Osteocyte (in vitro differentiated cells): ENCODE results near the gene IMPA2. TPM values are rescaled to one million over a fixed set of nuclear protein-coding genes. Genes with fewer than 3 reads are reported as not detected.

Experiments
- DNase-seq: peaks from one replicate; pipeline ENCODE4 v3.0.0; 2021; ENCODE audit warnings: mixed read lengths; ENCODE audit not compliant: unreplicated experiment; ENCODE audit errors: extremely low spot score
- H3K27ac Mint-ChIP-seq: one replicate; pipeline ENCODE4 v1.8.0; 2021; ENCODE audit warnings: mild to moderate bottlenecking, mixed read lengths; ENCODE audit not compliant: unreplicated experiment
- H3K27me3 Mint-ChIP-seq: one replicate; pipeline ENCODE4 v1.8.0; 2021; ENCODE audit warnings: mixed read lengths; ENCODE audit not compliant: unreplicated experiment
- H3K36me3 Mint-ChIP-seq: one replicate; pipeline ENCODE4 v1.8.0; 2021; ENCODE audit warnings: mixed read lengths; ENCODE audit not compliant: unreplicated experiment
- H3K4me1 Mint-ChIP-seq: one replicate; pipeline ENCODE4 v1.8.0; 2021; ENCODE audit warnings: mixed read lengths; ENCODE audit not compliant: unreplicated experiment
- H3K4me3 Mint-ChIP-seq: one replicate; pipeline ENCODE4 v1.8.0; 2021; ENCODE audit warnings: mild to moderate bottlenecking, moderate library complexity, mixed read lengths; ENCODE audit not compliant: unreplicated experiment
- H3K9me3 Mint-ChIP-seq: one replicate; pipeline ENCODE4 v1.8.0; 2021; ENCODE audit warnings: mixed read lengths; ENCODE audit not compliant: unreplicated experiment
- CTCF ChIP-seq: fragments of 200-600 bp; sonication (generic); IDR thresholded peaks from 2 replicates; pipeline ENCODE4 v1.5.0; 2021; ENCODE audit warnings: antibody characterized with exemption, mild to moderate bottlenecking, moderate library complexity
- total RNA-seq: library from RNA; stranded (reverse); gene quantifications from 2 replicates; pipeline ENCODE4 v1.2.1, GENCODE V29; 2021

The IMPA2 gene
- total RNA-seq, 1 donor from 2014 or later: 9.2 TPM

GRCh38 chr18:12031846-12032245, 50.5 kb downstream of the IMPA2 start:
- H3K27me3 Mint-ChIP-seq: no peaks in the 10 kb centered on the region
- H3K4me3 Mint-ChIP-seq: no peak overlapping the region
- TF ChIP-seq CTCF: no peak
- DNase-seq: no peak
- H3K4me1 Mint-ChIP-seq: peaks cover 3% of the 10 kb centered on the region
- H3K9me3 Mint-ChIP-seq: no peaks in the 10 kb centered on the region
- H3K36me3 Mint-ChIP-seq: no peaks in the 10 kb centered on the region
- no peak overlapping the region for H3K27ac Mint-ChIP-seq

- no peaks in the 10 kb centered on the region for H3K9me3 Mint-ChIP-seq
- no peak for TF ChIP-seq CTCF
- no peak overlapping the region for H3K4me3 Mint-ChIP-seq
- H3K4me1 Mint-ChIP-seq: peaks cover 3% of the 10 kb centered on the region
- no peaks in the 10 kb centered on the region for H3K27me3 Mint-ChIP-seq
- H3K36me3 Mint-ChIP-seq: no peaks in the 10 kb centered on the region
- peak overlapping the region; percentile 3 for H3K27ac Mint-ChIP-seq
- DNase-seq: peak; percentile 34
Measured at GRCh38 chr18:12032786-12033642, 51.7 kb downstream of the IMPA2 start.

GRCh38 chr18:12033643-12034025, 52.3 kb downstream of the IMPA2 start:
- H3K4me1 Mint-ChIP-seq: peaks cover 3% of the 10 kb centered on the region
- no peak for TF ChIP-seq CTCF
- H3K36me3 Mint-ChIP-seq: no peaks in the 10 kb centered on the region
- H3K27ac Mint-ChIP-seq: no peak overlapping the region
- peak; percentile 13 for DNase-seq
- no peaks in the 10 kb centered on the region for H3K27me3 Mint-ChIP-seq
- no peak overlapping the region for H3K4me3 Mint-ChIP-seq
- H3K9me3 Mint-ChIP-seq: no peaks in the 10 kb centered on the region

- Mint-ChIP-seq H3K27me3 (no peaks in the 10 kb centered on the region), H3K9me3 (no peaks in the 10 kb centered on the region), H3K4me1 (peaks cover 5% of the 10 kb centered on the region), H3K4me3 (no peak overlapping the region), H3K27ac (no peak overlapping the region), H3K36me3 (no peaks in the 10 kb centered on the region)
- peak; percentile 60 for DNase-seq
- TF ChIP-seq CTCF: no peak
Measured at GRCh38 chr18:12034241-12035100, 53.2 kb downstream of the IMPA2 start.

- H3K4me3 Mint-ChIP-seq: no peak overlapping the region
- H3K4me1 Mint-ChIP-seq: peaks cover 5% of the 10 kb centered on the region
- H3K9me3 Mint-ChIP-seq: no peaks in the 10 kb centered on the region
- no peak for TF ChIP-seq CTCF
- no peak overlapping the region for H3K27ac Mint-ChIP-seq
- no peaks in the 10 kb centered on the region for H3K36me3 Mint-ChIP-seq
- DNase-seq: peak; percentile 65
- no peaks in the 10 kb centered on the region for H3K27me3 Mint-ChIP-seq
Measured at GRCh38 chr18:12035481-12035880, 54.2 kb downstream of the IMPA2 start.
